HUES6 (cell line): ENCODE measurements around the gene EIF6.

Experiments used
- H3K27ac ChIP-seq: 2 replicates; pipeline ENCODE4 v1.7.0; 2013; ENCODE audit warnings: low read depth, mild to moderate bottlenecking, low read length, inconsistent platforms
- H3K27me3 ChIP-seq: 2 replicates; pipeline ENCODE4 v1.6.1; 2013; ENCODE audit warnings: low read length; ENCODE audit not compliant: control insufficient read depth, insufficient read depth
- H3K36me3 ChIP-seq: 2 replicates; pipeline ENCODE4 v1.6.1; 2013; ENCODE audit warnings: low read length; ENCODE audit not compliant: control insufficient read depth, insufficient read depth
- H3K4me1 ChIP-seq: 2 replicates; pipeline ENCODE4 v1.6.1; 2013; ENCODE audit warnings: low read length; ENCODE audit not compliant: control insufficient read depth, insufficient read depth
- H3K4me3 ChIP-seq: 2 replicates; pipeline ENCODE4 v1.5.1; 2013; ENCODE audit warnings: low read depth, low read length
- H3K9ac ChIP-seq: one replicate; pipeline ENCODE4 v1.6.1; 2013; ENCODE audit warnings: mild to moderate bottlenecking, low read length
- H3K9me3 ChIP-seq: 2 replicates; pipeline ENCODE4 v1.6.1; 2013; ENCODE audit warnings: low read depth, low read length; ENCODE audit not compliant: control insufficient read depth, insufficient read depth

Gene EIF6

GRCh38 chr20:35248641-35249475 lies 35.7 kb downstream of the EIF6 start:
- Histone ChIP-seq H3K36me3 (peaks cover 8% of the 10 kb centered on the region; the same call in 1 of the 2 replicates), H3K9ac (no peak overlapping the region), H3K27ac (no peak overlapping the region), H3K27me3 (no peaks in the 10 kb centered on the region), H3K4me3 (no peak overlapping the region), H3K4me1 (peaks cover 11% of the 10 kb centered on the region), H3K9me3 (no peaks in the 10 kb centered on the region)

- Histone ChIP-seq H3K27me3 (no peaks in the 10 kb centered on the region), H3K4me1 (peaks cover 11% of the 10 kb centered on the region), H3K27ac (no peak overlapping the region), H3K4me3 (no peak overlapping the region), H3K9me3 (no peaks in the 10 kb centered on the region), H3K36me3 (peaks cover 5% of the 10 kb centered on the region; the same call in 1 of the 2 replicates), H3K9ac (no peak overlapping the region)
These were observed 37.8 kb downstream of the EIF6 start for GRCh38 chr20:35246723-35247122.

GRCh38 chr20:35243986-35244385 lies 40.6 kb downstream of the EIF6 start:
- H3K4me1 ChIP-seq = peaks cover 21% of the 10 kb centered on the region
- H3K27me3 ChIP-seq = no peaks in the 10 kb centered on the region
- H3K4me3 ChIP-seq = no peak overlapping the region
- no peaks in the 10 kb centered on the region for H3K9me3 ChIP-seq
- no peak overlapping the region for H3K27ac ChIP-seq
- peaks cover 4% of the 10 kb centered on the region; the same call in 1 of the 2 replicates for H3K36me3 ChIP-seq
- H3K9ac ChIP-seq = no peak overlapping the region

GRCh38 chr20:35243317-35243716 lies 41.3 kb downstream of the EIF6 start:
- peaks cover 17% of the 10 kb centered on the region for H3K4me1 ChIP-seq
- no peak overlapping the region for H3K27ac ChIP-seq
- no peaks in the 10 kb centered on the region for H3K27me3 ChIP-seq
- H3K9ac ChIP-seq = no peak overlapping the region
- H3K36me3 ChIP-seq = peaks cover 4% of the 10 kb centered on the region; the same call in 1 of the 2 replicates
- no peaks in the 10 kb centered on the region for H3K9me3 ChIP-seq
- no peak overlapping the region for H3K4me3 ChIP-seq

GRCh38 chr20:35240811-35241293 lies 43.7 kb downstream of the EIF6 start:
- peaks cover 3% of the 10 kb centered on the region; the same call in 1 of the 2 replicates for H3K9me3 ChIP-seq
- H3K27me3 ChIP-seq = no peaks in the 10 kb centered on the region
- H3K4me1 ChIP-seq = peaks cover 17% of the 10 kb centered on the region
- no peak overlapping the region for H3K4me3 ChIP-seq
- H3K9ac ChIP-seq = no peak overlapping the region
- no peaks in the 10 kb centered on the region for H3K36me3 ChIP-seq
- no peak overlapping the region for H3K27ac ChIP-seq

- Histone ChIP-seq H3K9ac (no peak overlapping the region), H3K36me3 (no peaks in the 10 kb centered on the region), H3K4me1 (peaks cover 17% of the 10 kb centered on the region), H3K9me3 (peaks cover 3% of the 10 kb centered on the region; the same call in 1 of the 2 replicates), H3K4me3 (no peak overlapping the region), H3K27ac (no peak overlapping the region), H3K27me3 (no peaks in the 10 kb centered on the region)
These were observed 44.3 kb downstream of the EIF6 start for GRCh38 chr20:35240083-35240810.

- H3K36me3 ChIP-seq = no peaks in the 10 kb centered on the region
- H3K27me3 ChIP-seq = no peaks in the 10 kb centered on the region
- H3K4me1 ChIP-seq = peaks cover 17% of the 10 kb centered on the region
- no peak overlapping the region for H3K9ac ChIP-seq
- no peak overlapping the region for H3K4me3 ChIP-seq
- no peak overlapping the region for H3K27ac ChIP-seq
- H3K9me3 ChIP-seq = peaks cover 3% of the 10 kb centered on the region; the same call in 1 of the 2 replicates
These were observed 45.8 kb downstream of the EIF6 start for GRCh38 chr20:35238735-35239134.

GRCh38 chr20:35238170-35238569 lies 46.4 kb downstream of the EIF6 start:
- Histone ChIP-seq H3K4me3 (no peak overlapping the region), H3K9me3 (peaks cover 3% of the 10 kb centered on the region; the same call in 1 of the 2 replicates), H3K36me3 (no peaks in the 10 kb centered on the region), H3K27me3 (no peaks in the 10 kb centered on the region), H3K27ac (no peak overlapping the region), H3K9ac (no peak overlapping the region), H3K4me1 (peaks cover 17% of the 10 kb centered on the region)

GRCh38 chr20:35237486-35237885 lies 47.1 kb downstream of the EIF6 start:
- Histone ChIP-seq H3K27ac (no peak overlapping the region), H3K9me3 (peaks cover 3% of the 10 kb centered on the region; the same call in 1 of the 2 replicates), H3K27me3 (no peaks in the 10 kb centered on the region)

GRCh38 chr20:35235881-35236280 lies 48.7 kb downstream of the EIF6 start:
- Histone ChIP-seq H3K9ac (no peak overlapping the region), H3K27ac (no peak overlapping the region), H3K4me1 (peaks cover 13% of the 10 kb centered on the region), H3K27me3 (no peaks in the 10 kb centered on the region), H3K4me3 (no peak overlapping the region), H3K36me3 (no peaks in the 10 kb centered on the region), H3K9me3 (peaks cover 3% of the 10 kb centered on the region; the same call in 1 of the 2 replicates)

More at GRCh38 chr20:35237486-35237885, 47.1 kb downstream of the EIF6 start:
- Histone ChIP-seq H3K4me1 (peaks cover 17% of the 10 kb centered on the region), H3K36me3 (no peaks in the 10 kb centered on the region), H3K9ac (no peak overlapping the region), H3K4me3 (no peak overlapping the region)

- H3K36me3 ChIP-seq = no peaks in the 10 kb centered on the region
- no peak overlapping the region for H3K27ac ChIP-seq
- H3K9ac ChIP-seq = no peak overlapping the region
- peaks cover 3% of the 10 kb centered on the region; the same call in 1 of the 2 replicates for H3K4me1 ChIP-seq
- peaks cover 3% of the 10 kb centered on the region; the same call in 1 of the 2 replicates for H3K9me3 ChIP-seq
- H3K4me3 ChIP-seq = no peak overlapping the region
- H3K27me3 ChIP-seq = peaks cover 13% of the 10 kb centered on the region
These were observed 52.0 kb downstream of the EIF6 start for GRCh38 chr20:35232575-35232974.
